Skeletal muscle satellite cell (primary cell): ENCODE measurements around the gene ASPG.

ENCODE experiments used
- H3K27me3 ChIP-seq: 2 replicates; pipeline ENCODE4 v1.7.0; 2013; ENCODE audit warnings: low read length; ENCODE audit not compliant: control insufficient read depth, insufficient read depth
- H3K36me3 ChIP-seq: 2 replicates; pipeline ENCODE4 v1.7.0; 2013; ENCODE audit warnings: mild to moderate bottlenecking, control low read depth, low read length; ENCODE audit not compliant: insufficient read depth
- H3K4me1 ChIP-seq: 2 replicates; pipeline ENCODE4 v1.7.0; 2013; ENCODE audit warnings: low read length; ENCODE audit not compliant: control insufficient read depth, insufficient read depth
- H3K4me2 ChIP-seq: 2 replicates; pipeline ENCODE4 v1.7.0; 2013; ENCODE audit warnings: mild to moderate bottlenecking, low read length
- H3K4me3 ChIP-seq: 2 replicates; pipeline ENCODE4 v1.7.0; 2013; ENCODE audit warnings: low read length
- H3K9ac ChIP-seq: 2 replicates; pipeline ENCODE4 v1.7.0; 2013; ENCODE audit warnings: mild to moderate bottlenecking, low read depth, low read length, moderate library complexity
- H3K9me3 ChIP-seq: replicated peaks from 2 replicates; pipeline ENCODE4 v1.7.0; 2013; ENCODE audit warnings: mild to moderate bottlenecking, control low read depth, low read length

Gene ASPG

DNA sequence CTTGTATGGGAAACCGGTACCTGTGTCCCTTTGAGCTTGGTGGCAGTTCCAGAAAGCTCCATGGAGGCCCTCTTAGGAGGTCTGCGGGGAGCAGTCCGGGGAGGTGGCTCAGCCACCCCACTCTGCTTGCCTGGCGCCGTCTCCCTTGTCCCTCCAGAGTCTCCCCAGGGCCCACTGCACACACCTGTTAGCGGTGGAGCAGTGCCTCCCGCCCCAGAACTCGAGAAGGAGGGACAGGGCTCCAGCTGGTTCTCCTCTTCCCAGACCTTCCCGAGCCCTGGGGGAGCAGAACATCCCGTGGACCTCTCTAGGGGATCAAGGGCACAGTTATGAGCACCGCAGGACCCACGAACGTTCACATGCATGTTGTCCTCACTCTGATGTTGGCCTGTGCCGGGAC, 10.8 kb downstream of the ASPG start:
- H3K9ac ChIP-seq = no peak overlapping the region
- no peaks in the 10 kb centered on the region for H3K4me1 ChIP-seq
- no peaks in the 10 kb centered on the region for H3K9me3 ChIP-seq
- no peak overlapping the region for H3K4me2 ChIP-seq
- H3K36me3 ChIP-seq = no peaks in the 10 kb centered on the region
- peaks cover 12% of the 10 kb centered on the region for H3K27me3 ChIP-seq
- H3K4me3 ChIP-seq = no peak overlapping the region

DNA sequence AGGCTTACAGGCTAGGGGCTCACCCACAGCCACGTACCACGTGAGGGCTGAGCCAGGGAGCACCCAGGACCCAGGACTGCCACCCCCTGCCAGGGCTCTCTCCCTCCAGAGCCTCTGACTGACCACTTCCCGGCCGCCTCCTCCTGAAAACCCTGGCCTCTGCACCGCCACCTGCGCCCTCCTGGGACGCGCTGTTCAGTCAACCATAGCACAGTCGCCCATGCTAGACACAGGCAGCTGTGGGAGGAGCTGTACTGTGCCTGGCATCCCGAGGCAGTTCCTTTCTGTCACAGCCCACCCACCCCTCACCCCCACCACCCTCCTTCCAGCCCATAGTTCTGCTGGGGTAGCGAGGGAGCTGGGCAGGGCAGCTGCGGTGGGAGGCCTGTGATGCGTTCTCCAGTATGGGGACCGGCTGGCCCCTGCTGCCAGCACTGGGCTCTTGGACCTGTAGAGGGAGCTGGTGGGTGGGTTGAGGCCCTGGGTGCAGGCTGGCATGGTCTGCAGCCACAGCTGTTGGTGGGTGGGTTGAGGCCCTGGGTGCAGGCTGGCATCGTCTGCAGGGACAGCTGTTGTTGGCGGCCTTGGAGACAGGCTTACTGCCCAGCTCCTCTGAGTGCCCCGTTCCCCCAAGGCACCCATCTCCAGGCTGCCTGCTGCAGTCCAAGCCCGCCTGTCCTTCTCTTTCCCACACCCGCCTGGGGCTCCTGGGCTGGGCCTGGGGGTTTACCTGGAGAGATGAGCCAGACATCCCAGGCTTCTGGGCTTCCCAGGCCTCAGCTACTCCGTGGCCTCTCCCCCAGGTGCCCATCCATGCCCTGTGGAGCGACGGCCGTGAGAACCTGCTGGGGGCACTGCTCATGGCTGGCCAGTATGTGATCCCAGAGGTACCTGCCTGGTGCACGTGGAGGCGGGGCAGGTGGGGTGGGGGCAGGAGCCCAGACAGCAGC, 11.5 kb downstream of the ASPG start:
- no peak overlapping the region for H3K4me3 ChIP-seq
- H3K9ac ChIP-seq = no peak overlapping the region
- no peaks in the 10 kb centered on the region for H3K4me1 ChIP-seq
- no peak overlapping the region for H3K4me2 ChIP-seq
- peaks cover 5% of the 10 kb centered on the region for H3K27me3 ChIP-seq
- no peaks in the 10 kb centered on the region for H3K36me3 ChIP-seq
- no peaks in the 10 kb centered on the region for H3K9me3 ChIP-seq

DNA sequence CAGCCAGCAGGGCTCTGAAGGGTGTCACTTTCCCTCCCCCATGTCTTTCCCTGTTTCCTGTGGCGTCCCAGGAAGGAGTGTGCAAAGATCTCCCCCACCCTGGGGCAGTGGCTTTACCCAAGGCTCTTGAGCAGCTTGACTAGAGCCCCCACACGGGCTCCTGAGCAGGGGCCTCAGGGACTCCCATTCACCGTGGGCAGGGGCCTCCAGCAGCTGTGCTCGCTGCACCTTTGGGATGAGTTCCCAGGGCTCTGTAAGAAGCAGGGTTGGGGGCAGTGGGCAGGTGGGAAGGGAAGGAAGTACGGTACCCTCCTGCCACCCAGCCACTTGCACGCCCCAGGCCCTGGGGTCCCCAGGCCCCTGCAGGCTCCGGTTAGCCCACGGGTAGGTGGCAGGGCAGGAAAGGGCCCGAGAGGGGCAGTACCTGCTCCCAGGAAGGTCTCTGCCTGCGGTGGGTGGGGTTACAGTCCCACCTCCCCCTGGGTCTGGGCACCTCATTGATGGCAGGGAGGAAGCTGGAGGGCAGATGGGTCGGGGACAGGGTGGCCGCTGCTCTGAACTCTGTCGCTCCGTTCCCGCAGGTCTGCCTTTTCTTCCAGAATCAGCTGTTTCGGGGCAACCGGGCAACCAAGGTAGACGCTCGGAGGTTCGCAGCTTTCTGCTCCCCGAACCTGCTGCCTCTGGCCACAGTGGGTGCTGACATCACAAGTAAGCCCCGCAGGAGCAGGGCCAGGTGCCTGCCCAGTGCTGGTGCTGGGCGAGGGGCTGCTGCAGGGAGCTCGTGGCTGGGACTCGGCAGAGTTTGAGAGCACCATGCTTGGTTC, 13.0 kb downstream of the ASPG start:
- Histone ChIP-seq H3K27me3 (peaks cover 3% of the 10 kb centered on the region), H3K4me1 (no peaks in the 10 kb centered on the region), H3K4me2 (no peak overlapping the region), H3K36me3 (no peaks in the 10 kb centered on the region), H3K4me3 (no peak overlapping the region), H3K9ac (no peak overlapping the region), H3K9me3 (no peaks in the 10 kb centered on the region)

DNA sequence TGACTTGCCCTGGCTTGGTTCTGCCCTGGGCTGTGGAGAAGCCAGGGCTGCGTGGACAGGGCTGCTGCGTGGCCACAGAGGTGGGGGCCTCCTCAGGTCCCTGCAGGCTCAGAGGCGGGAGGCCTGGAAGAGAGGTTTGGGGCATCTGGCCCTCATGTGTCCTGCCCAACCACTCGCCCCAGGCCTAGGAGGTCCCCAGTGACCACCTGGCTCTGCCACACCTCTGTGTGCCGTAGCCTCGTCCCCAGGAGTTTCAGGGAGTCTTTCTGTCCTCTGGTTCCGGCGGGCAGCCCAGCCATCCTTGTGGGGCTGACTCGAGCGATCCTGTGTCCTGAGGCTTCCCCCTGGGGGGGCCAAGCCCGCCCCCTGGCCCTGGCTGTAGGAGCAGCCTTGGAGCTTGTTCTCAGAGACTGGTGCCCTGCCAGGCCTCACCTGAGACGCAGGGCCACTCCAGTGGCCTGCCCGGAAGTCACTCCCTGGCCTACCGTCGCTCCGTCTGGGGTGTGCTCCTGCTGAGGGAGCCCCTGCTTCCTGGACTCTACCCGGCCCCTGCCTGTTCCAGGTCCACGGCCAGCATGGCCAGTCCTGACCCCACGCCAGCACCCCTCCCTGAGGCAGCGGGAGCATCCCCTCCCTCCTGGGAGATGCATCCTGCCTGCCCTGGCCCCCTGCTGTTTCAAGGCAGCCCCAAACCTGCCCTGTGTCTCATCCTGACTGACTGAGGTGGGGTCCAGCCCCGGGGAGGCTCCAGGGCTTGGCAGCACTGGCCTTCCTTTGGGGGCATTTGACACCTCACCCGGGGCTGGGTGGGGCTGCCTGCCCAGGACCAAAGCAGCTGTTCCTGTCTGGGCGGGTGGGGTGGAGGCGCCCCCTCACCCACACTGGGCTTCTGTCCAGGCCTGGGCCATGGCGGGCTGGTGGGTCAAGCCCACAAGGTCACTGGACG, 13.9 kb downstream of the ASPG start:
- Histone ChIP-seq H3K4me3 (no peak overlapping the region), H3K4me1 (no peaks in the 10 kb centered on the region), H3K9ac (no peak overlapping the region), H3K27me3 (peaks cover 3% of the 10 kb centered on the region), H3K9me3 (no peaks in the 10 kb centered on the region), H3K4me2 (no peak overlapping the region), H3K36me3 (no peaks in the 10 kb centered on the region)

DNA sequence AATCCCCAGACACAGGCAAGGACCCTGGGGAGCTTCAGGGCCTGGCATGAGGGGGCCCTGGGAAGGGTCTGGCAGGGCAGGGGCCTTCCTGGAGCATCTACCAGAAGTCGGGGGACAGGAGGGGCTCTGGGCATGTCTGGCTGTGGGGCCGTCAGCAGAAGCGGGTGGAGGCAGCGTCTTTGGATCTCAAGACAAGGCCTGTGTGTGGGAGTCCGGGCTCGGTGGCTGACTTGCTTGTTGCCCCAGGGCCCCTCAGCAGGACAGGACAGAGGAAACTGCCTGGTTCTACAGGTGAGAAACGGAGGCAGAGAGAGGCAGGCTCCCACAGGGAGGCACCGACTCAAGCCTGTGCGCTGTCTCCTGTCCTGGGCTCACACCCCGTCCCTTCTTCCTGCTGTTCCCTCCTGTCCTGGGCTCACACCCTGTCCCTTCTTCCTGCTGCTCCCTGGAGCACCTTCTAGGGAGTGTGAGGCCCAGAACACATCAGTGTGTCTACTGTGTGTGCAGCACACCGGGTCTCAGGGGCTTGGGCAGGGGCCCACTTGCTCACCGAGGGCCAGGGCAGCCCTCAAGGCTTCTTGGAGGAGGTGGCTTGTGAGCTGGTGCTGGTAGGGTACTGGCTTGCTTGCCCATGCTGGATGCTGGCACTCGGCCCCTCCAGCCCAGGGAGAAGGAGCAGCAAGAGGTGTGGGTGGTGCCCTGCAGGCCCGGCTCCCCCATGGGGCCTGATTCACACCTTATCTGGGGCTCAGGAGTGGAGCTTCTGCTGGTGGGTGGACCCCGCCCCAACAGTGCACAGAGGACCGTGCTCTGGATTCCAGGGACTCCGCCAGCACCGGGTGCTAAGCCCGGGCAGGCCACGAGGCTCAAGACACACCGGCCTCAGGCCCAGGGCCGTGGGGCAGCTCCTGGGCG, 14.9 kb downstream of the ASPG start:
- Histone ChIP-seq H3K4me2 (no peak overlapping the region), H3K9me3 (no peaks in the 10 kb centered on the region), H3K9ac (no peak overlapping the region), H3K4me3 (no peak overlapping the region), H3K4me1 (no peaks in the 10 kb centered on the region), H3K36me3 (no peaks in the 10 kb centered on the region), H3K27me3 (peaks cover 3% of the 10 kb centered on the region)

DNA sequence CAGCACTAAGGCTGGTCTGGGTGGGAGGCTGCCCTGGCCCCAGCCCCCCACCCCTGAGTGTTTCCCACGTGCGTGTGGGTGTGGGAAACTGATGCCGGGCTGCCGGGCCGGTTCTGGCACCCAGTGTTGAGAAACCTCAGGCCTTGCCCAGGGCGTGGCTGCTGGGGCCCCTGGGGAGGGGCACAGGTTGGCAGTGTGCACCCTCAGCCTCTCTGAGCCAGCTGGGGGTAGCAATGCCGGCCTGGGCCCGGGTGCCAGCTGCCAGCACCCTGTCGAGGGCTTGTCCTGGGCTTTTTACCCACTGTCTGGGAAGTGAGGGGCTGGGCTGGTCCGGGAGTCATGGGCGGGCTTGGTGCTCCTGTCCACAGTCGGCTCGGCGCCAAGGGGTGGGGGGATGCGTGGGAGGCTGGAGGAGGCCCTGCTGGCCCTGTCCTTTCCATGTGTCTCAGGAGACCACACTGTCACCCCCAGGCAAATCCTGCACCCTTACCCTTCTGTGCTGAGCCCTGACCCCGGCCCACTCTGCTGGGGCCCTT, 15.7 kb downstream of the ASPG start:
- Histone ChIP-seq H3K4me1 (no peaks in the 10 kb centered on the region), H3K9ac (no peak overlapping the region), H3K36me3 (no peaks in the 10 kb centered on the region), H3K9me3 (no peaks in the 10 kb centered on the region), H3K27me3 (peaks cover 3% of the 10 kb centered on the region), H3K4me2 (no peak overlapping the region), H3K4me3 (no peak overlapping the region)

DNA sequence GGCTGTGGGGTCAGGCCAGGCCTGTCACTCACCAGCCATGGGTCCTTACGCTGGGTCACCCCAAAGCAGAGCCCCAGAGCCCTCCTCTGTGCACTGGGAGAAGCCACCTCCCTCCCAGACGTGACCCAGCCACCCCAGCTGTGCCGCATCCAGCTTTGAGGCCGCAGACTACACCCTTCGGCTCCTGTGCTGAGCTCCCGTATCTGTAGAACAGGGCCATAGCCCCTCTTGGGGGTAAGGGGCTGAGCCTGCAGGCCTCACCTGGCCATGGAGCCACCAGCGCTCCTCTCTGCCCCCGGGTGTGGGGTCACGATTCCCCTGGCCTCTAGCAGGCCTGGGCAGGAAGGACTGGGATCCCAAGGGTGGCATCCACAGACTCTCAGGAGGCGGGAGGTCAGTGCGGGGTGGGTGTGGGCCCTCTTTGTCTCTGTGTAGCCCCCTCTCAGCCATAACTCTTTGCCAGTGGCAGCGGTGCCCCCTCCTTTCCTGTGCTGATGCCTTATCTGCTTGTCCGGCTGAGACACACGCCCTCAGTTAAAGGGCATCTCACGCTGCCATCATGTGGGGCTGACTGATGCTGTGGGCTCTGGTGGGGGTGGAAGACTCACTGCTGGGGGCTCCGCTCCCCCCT, 16.3 kb downstream of the ASPG start:
- no peak overlapping the region for H3K4me3 ChIP-seq
- H3K4me2 ChIP-seq = no peak overlapping the region
- H3K4me1 ChIP-seq = no peaks in the 10 kb centered on the region
- H3K36me3 ChIP-seq = no peaks in the 10 kb centered on the region
- H3K9ac ChIP-seq = no peak overlapping the region
- H3K27me3 ChIP-seq = peaks cover 3% of the 10 kb centered on the region
- no peaks in the 10 kb centered on the region for H3K9me3 ChIP-seq

DNA sequence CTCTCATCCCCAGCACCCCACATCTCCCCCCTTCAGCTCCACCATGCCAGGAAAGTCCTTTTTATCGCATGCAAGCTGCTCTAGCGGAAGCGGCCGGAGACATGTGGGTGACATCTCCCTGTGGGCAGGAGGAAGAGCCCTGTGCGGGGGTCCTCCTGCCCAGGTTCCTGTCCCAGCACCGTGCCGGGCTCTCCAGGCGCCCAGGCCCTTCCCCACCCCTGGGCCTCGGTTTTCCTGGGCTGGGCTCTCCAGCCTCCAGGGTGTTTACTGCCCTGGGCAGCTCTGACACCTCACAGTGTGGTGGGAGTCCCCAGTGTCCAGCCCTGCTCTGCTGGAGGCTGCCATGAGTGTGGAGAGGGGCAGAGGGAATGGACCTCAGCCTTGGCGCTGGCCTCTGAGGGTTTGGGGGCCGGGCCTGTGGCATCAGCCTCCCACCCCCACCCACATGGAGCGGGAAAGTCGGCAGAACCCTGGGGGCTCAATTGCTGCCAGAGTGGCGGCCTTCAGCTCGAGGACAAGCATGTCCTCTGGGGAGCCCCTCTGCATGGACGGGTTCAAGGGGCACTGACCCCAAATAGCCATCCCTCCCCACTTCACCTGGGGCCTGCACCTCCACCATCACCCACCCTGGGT, 16.9 kb downstream of the ASPG start:
- H3K27me3 ChIP-seq = peaks cover under 1% of the 10 kb centered on the region
- no peak overlapping the region for H3K4me3 ChIP-seq
- no peaks in the 10 kb centered on the region for H3K4me1 ChIP-seq
- no peak overlapping the region for H3K4me2 ChIP-seq
- H3K9me3 ChIP-seq = no peaks in the 10 kb centered on the region
- no peak overlapping the region for H3K9ac ChIP-seq
- H3K36me3 ChIP-seq = no peaks in the 10 kb centered on the region

DNA sequence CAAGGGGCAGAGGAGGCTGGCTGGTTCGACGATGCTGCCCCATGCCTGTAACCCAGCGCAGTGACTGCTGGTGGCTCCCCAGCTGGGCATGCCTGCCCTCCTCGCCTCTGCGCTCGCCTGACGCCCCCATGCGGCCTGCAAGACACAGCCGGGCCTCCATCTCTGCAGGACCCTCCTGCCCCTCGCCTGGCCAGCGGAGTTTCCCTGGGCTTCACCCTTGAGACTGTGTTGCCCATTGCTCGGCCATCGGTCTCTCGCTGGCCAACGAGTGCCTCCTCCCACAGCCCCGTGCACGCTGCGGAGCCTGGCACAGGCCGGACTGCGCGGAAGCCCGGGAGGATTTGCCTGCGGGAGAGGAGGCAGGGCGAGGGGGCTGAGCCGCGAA, 17.6 kb downstream of the ASPG start:
- H3K9me3 ChIP-seq = no peaks in the 10 kb centered on the region
- H3K4me3 ChIP-seq = no peak overlapping the region
- H3K9ac ChIP-seq = no peak overlapping the region
- H3K4me1 ChIP-seq = no peaks in the 10 kb centered on the region
- H3K27me3 ChIP-seq = no peaks in the 10 kb centered on the region
- H3K4me2 ChIP-seq = no peak overlapping the region
- no peaks in the 10 kb centered on the region for H3K36me3 ChIP-seq
